AG04449 (cell line): ENCODE results near the gene IL27RA.
"Not testable (repeated sequence)": the region's sequence is repeated elsewhere in the genome, so short reads cannot be mapped to it uniquely, and the experiment has no call there.

Experiments
- CTCF ChIA-PET: fragments of 350-600 bp; formaldehyde crosslinking; extraction: SDS; loops from one replicate; lab custom pipeline; 2021; ENCODE audit warnings: antibody characterized with exemption; lab: Yijun Ruan, JAX
- POLR2A ChIA-PET: fragments of 400-600, 350-600 bp; formaldehyde crosslinking; extraction: SDS; loops from one replicate; lab custom pipeline; 2020; ENCODE audit warnings: antibody characterized with exemption, inconsistent platforms; lab: Yijun Ruan, JAX
- DNase-seq: peaks from one replicate; pipeline ENCODE4 v3.0.0-alpha.2; 2010; ENCODE audit warnings: low read depth, low spot score
- H3K4me3 ChIP-seq: 2 replicates; pipeline ENCODE4 v1.5.1; 2011; ENCODE audit warnings: low read depth, mild to moderate bottlenecking, control low read depth, low read length
- CTCF ChIP-seq: IDR thresholded peaks from one replicate; pipeline ENCODE4 v1.5.1; 2011; ENCODE audit warnings: mild to moderate bottlenecking, moderate library complexity, low read length, control low read depth, inconsistent platforms; ENCODE audit not compliant: insufficient read depth; ENCODE audit errors: missing control alignments

Gene IL27RA

GRCh38 chr19:14050512-14050911 is 18.9 kb downstream of the IL27RA start:
- no peak for TF ChIP-seq CTCF
- H3K4me3 ChIP-seq = no peak overlapping the region
- ChIA-PET CTCF (interaction anchor here (1.7 to 11.1 kb wide), 4 partner anchors 8 to 170 kb away, joined by 5 to 106 read pairs (median 20); partner anchors contain the start of gene PALM3), POLR2A (no interaction called here)
- no peak for DNase-seq

GRCh38 chr19:14050961-14051360 is 19.4 kb downstream of the IL27RA start:
- H3K4me3 ChIP-seq, POLR2A ChIA-PET, DNase-seq: not testable (repeated sequence)
- CTCF ChIA-PET = interaction anchor here (0.9 to 11.1 kb wide), 5 partner anchors 8 to 170 kb away, joined by 4 to 106 read pairs (median 7); partner anchors contain the start of genes MISP3 and PALM3

GRCh38 chr19:14051980-14052379 is 20.4 kb downstream of the IL27RA start:
- no peak for TF ChIP-seq CTCF
- CTCF ChIA-PET = interaction anchor here (1.0 to 11.1 kb wide), 5 partner anchors 7 to 173 kb away, joined by 3 to 106 read pairs (median 7); partner anchors contain the start of gene PALM3
- DNase-seq = no peak
- H3K4me3 ChIP-seq = no peak overlapping the region
- POLR2A ChIA-PET = no interaction called here

- TF ChIP-seq CTCF = no peak
- ChIA-PET POLR2A (interaction anchor here (0.6 kb wide), 1 partner anchor 466 kb away, joined by 3 read pairs; no protein-coding TSS in a partner anchor), CTCF (interaction anchor here (1.0 to 5.1 kb wide), 6 partner anchors 9 to 173 kb away, joined by 3 to 34 read pairs (median 6); partner anchors contain the start of genes MISP3 and PALM3)
- no peak overlapping the region for H3K4me3 ChIP-seq
- DNase-seq = no peak
Observed at GRCh38 chr19:14052470-14052869, 20.9 kb downstream of the IL27RA start.

GRCh38 chr19:14053032-14053431 is 21.5 kb downstream of the IL27RA start:
- TF ChIP-seq CTCF = no peak
- ChIA-PET POLR2A (interaction anchor here (0.6 kb wide), 1 partner anchor 465 kb away, joined by 3 read pairs; no protein-coding TSS in a partner anchor), CTCF (interaction anchor here (1.0 to 5.1 kb wide), 5 partner anchors 8 to 174 kb away, joined by 3 to 34 read pairs (median 5); partner anchors contain the start of genes MISP3 and PALM3)
- DNase-seq = no peak
- no peak overlapping the region for H3K4me3 ChIP-seq

GRCh38 chr19:14053500-14053899 is 21.9 kb downstream of the IL27RA start:
- no peak for DNase-seq
- CTCF ChIA-PET = interaction anchor here (1.3 to 5.1 kb wide), 4 partner anchors 11 to 174 kb away, joined by 4 to 34 read pairs (median 10); partner anchors contain the start of gene MISP3
- no peak for TF ChIP-seq CTCF
- H3K4me3 ChIP-seq = no peak overlapping the region
- POLR2A ChIA-PET = no interaction called here
